GM06990 (cell line): ENCODE measurements around the gene ZNF396.

Experiments used
- DNase-seq: peaks from one replicate; pipeline ENCODE4 v3.0.0-alpha.2; 2011; ENCODE audit not compliant: insufficient read length; ENCODE audit errors: extremely low read depth
- H3K27me3 ChIP-seq: replicated peaks from 2 replicates; pipeline ENCODE4 v1.6.0; 2011; ENCODE audit warnings: low read length; ENCODE audit not compliant: control insufficient read depth, insufficient read depth
- H3K36me3 ChIP-seq: 2 replicates; pipeline ENCODE4 v1.5.1; 2011; ENCODE audit warnings: low read length; ENCODE audit not compliant: control insufficient read depth, insufficient read depth
- H3K4me3 ChIP-seq: replicated peaks from 2 replicates; pipeline ENCODE4 v1.5.1; 2011; ENCODE audit warnings: low read depth, mild to moderate bottlenecking, control low read depth, low read length
- CTCF ChIP-seq: IDR thresholded peaks from 2 replicates; pipeline ENCODE4 v1.5.1; 2011; ENCODE audit warnings: low read length, control low read depth, mild to moderate bottlenecking, inconsistent platforms; ENCODE audit not compliant: insufficient read depth, poor library complexity, severe bottlenecking

ZNF396 gene

GRCh38 chr18:35378574-35378896 lies 1.4 kb upstream of the ZNF396 start:
- H3K27me3 ChIP-seq: no peaks in the 10 kb centered on the region
- H3K36me3 ChIP-seq: no peaks in the 10 kb centered on the region
- H3K4me3 ChIP-seq: no peak overlapping the region
- no peak for DNase-seq
- no peak for TF ChIP-seq CTCF

GRCh38 chr18:35377875-35378573 lies 887 bp upstream of the ZNF396 start:
- no peak overlapping the region for H3K4me3 ChIP-seq
- DNase-seq: no peak

GRCh38 chr18:35376393-35376741 lies 770 bp downstream of the ZNF396 start:
- TF ChIP-seq CTCF: no peak
- H3K4me3 ChIP-seq: peak overlapping the region; percentile 76
- no peak for DNase-seq
- H3K27me3 ChIP-seq: no peaks in the 10 kb centered on the region
- no peaks in the 10 kb centered on the region for H3K36me3 ChIP-seq

More at GRCh38 chr18:35377875-35378573, 887 bp upstream of the ZNF396 start:
- Histone ChIP-seq H3K27me3 (no peaks in the 10 kb centered on the region), H3K36me3 (no peaks in the 10 kb centered on the region)
- no peak for TF ChIP-seq CTCF

GRCh38 chr18:35374708-35375107 lies 2.4 kb downstream of the ZNF396 start:
- TF ChIP-seq CTCF: no peak
- no peak overlapping the region for H3K4me3 ChIP-seq
- H3K36me3 ChIP-seq: no peaks in the 10 kb centered on the region
- H3K27me3 ChIP-seq: no peaks in the 10 kb centered on the region
- no peak for DNase-seq

- TF ChIP-seq CTCF: no peak
- Histone ChIP-seq H3K27me3 (no peaks in the 10 kb centered on the region), H3K4me3 (no peak overlapping the region), H3K36me3 (no peaks in the 10 kb centered on the region)
- no peak for DNase-seq
Observed at GRCh38 chr18:35371412-35372195, 5.5 kb downstream of the ZNF396 start.
